Measurements from ENCODE around the gene NUP37. TPM values are rescaled to one million over a fixed set of nuclear protein-coding genes. Genes with fewer than 3 reads are reported as not detected.

The NUP37 gene
- total RNA-seq, 1 donor, result 36.2 TPM

- H3K4me3 ChIP-seq (ENCODE audit: low read depth, low read length), result no peak overlapping the region
- TF ChIP-seq CTCF (IDR thresholded peaks at IDR 0.05; ENCODE audit: insufficient read depth, low read length), result no peak
- no peak for DNase-seq (ENCODE audit: low read depth)
Observed at GRCh38 chr12:102043928-102044327, 76.0 kb downstream of the NUP37 start.

- H3K4me3 ChIP-seq (ENCODE audit: low read depth, low read length), result no peak overlapping the region
- no peak for TF ChIP-seq CTCF (IDR thresholded peaks at IDR 0.05; ENCODE audit: insufficient read depth, low read length)
- peak; percentile 82 for DNase-seq (ENCODE audit: low read depth)
Observed at GRCh38 chr12:102033991-102034745, 85.7 kb downstream of the NUP37 start.

GRCh38 chr12:102031852-102032251 lies 88.1 kb downstream of the NUP37 start:
- no peak overlapping the region for H3K4me3 ChIP-seq (ENCODE audit: low read depth, low read length)
- DNase-seq (ENCODE audit: low read depth), result no peak
- no peak for TF ChIP-seq CTCF (IDR thresholded peaks at IDR 0.05; ENCODE audit: insufficient read depth, low read length)

GRCh38 chr12:102029141-102029540 lies 90.8 kb downstream of the NUP37 start:
- TF ChIP-seq CTCF (IDR thresholded peaks at IDR 0.05; ENCODE audit: insufficient read depth, low read length), result no peak
- DNase-seq (ENCODE audit: low read depth), result peak; percentile 54
- H3K4me3 ChIP-seq (ENCODE audit: low read depth, low read length), result no peak overlapping the region

- H3K4me3 ChIP-seq (ENCODE audit: low read depth, low read length), result no peak overlapping the region
- no peak for DNase-seq (ENCODE audit: low read depth)
- TF ChIP-seq CTCF (IDR thresholded peaks at IDR 0.05; ENCODE audit: insufficient read depth, low read length), result no peak
Observed at GRCh38 chr12:102026728-102027127, 93.2 kb downstream of the NUP37 start.

- H3K4me3 ChIP-seq (ENCODE audit: low read depth, low read length), result no peak overlapping the region
- TF ChIP-seq CTCF (IDR thresholded peaks at IDR 0.05; ENCODE audit: insufficient read depth, low read length), result no peak
- peak; percentile 12 for DNase-seq (ENCODE audit: low read depth)
Observed at GRCh38 chr12:102024765-102025164, 95.1 kb downstream of the NUP37 start.
